NCI-H526 treated with DMSO at 0.1 percent for 48 hours (cell line): ENCODE measurements around the gene TEKT1.

ENCODE experiments used
- DNase-seq: peaks from one replicate; lab custom pipeline; 2025; lab: John Stamatoyannopoulos, UW

TEKT1 gene

GRCh38 chr17:6757747-6758146 is 73.8 kb downstream of the TEKT1 start:
- DNase-seq, result no peak

GRCh38 chr17:6756425-6757031 is 75.0 kb downstream of the TEKT1 start:
- no peak for DNase-seq

- DNase-seq, result no peak
Measured at GRCh38 chr17:6755731-6756184, 75.8 kb downstream of the TEKT1 start, which contains the start of gene XAF1. XAF1 (plus strand) TSS chr17:6756046; CDS start chr17:6756079, 33 bp downstream.

- DNase-seq, result no peak
Measured at GRCh38 chr17:6755281-6755680, 76.2 kb downstream of the TEKT1 start.

GRCh38 chr17:6753546-6753945 is 78.0 kb downstream of the TEKT1 start:
- DNase-seq, result no peak

- DNase-seq, result no peak
Measured at GRCh38 chr17:6753006-6753445, 78.5 kb downstream of the TEKT1 start.

- DNase-seq, result no peak
Measured at GRCh38 chr17:6752068-6752909, 79.2 kb downstream of the TEKT1 start.

- no peak for DNase-seq
Measured at GRCh38 chr17:6749519-6749918, 82.0 kb downstream of the TEKT1 start.

- DNase-seq, result no peak
Measured at GRCh38 chr17:6748617-6749016, 82.9 kb downstream of the TEKT1 start.
